RCC 7860 (cell line): ENCODE results near the gene ETFRF1.

Experiments used
- DNase-seq: peaks from one replicate; pipeline ENCODE4 v3.0.0-alpha.2; 2015; ENCODE audit warnings: low spot score
- FAIRE-seq: peaks from 2 replicates; lab custom pipeline; 2012; peaks lifted over from hg19 to GRCh38; lab: Jason Lieb, UNC

ETFRF1 gene

GRCh38 chr12:25195056-25195971 lies at the start of gene ETFRF1, which contains the start of gene DNAI7:
Gene ETFRF1, plus strand, starts transcription at chr12:25195237. Its CDS starts 8,720 bp downstream, at chr12:25203957.
Gene DNAI7, minus strand, starts transcription at chr12:25195160. Its CDS starts 82 bp downstream, at chr12:25195078.
- DNase-seq (peak; percentile 92), FAIRE-seq (peak; percentile 63)

GRCh38 chr12:25146686-25147085 lies 48.4 kb upstream of the ETFRF1 start:
- no peak for DNase-seq

GRCh38 chr12:25151476-25151875 lies 43.6 kb upstream of the ETFRF1 start:
- peak; percentile 62 for FAIRE-seq
- DNase-seq: peak; percentile 79

More at GRCh38 chr12:25146686-25147085, 48.4 kb upstream of the ETFRF1 start:
- no peak for FAIRE-seq

GRCh38 chr12:25152055-25152454 lies 43.0 kb upstream of the ETFRF1 start:
- DNase-seq (no peak), FAIRE-seq (no peak)

- DNase-seq (peak; percentile 23), FAIRE-seq (peak; percentile 66)
Observed at GRCh38 chr12:25155022-25155576, 39.9 kb upstream of the ETFRF1 start.

- no peak for FAIRE-seq
- no peak for DNase-seq
Observed at GRCh38 chr12:25156061-25156460, 39.0 kb upstream of the ETFRF1 start.

GRCh38 chr12:25162866-25163265 lies 32.2 kb upstream of the ETFRF1 start:
- DNase-seq: no peak
- no peak for FAIRE-seq

- no peak for DNase-seq
- no peak for FAIRE-seq
Observed at GRCh38 chr12:25182765-25183164, 12.3 kb upstream of the ETFRF1 start.

- DNase-seq: no peak
- no peak for FAIRE-seq
Observed at GRCh38 chr12:25184132-25184531, 10.9 kb upstream of the ETFRF1 start.

GRCh38 chr12:25186038-25186787 lies 8.8 kb upstream of the ETFRF1 start:
- FAIRE-seq: no peak

GRCh38 chr12:25186788-25187402 lies 8.1 kb upstream of the ETFRF1 start:
- DNase-seq (peak; percentile 14), FAIRE-seq (peak; percentile 85)

More at GRCh38 chr12:25186038-25186787, 8.8 kb upstream of the ETFRF1 start:
- no peak for DNase-seq

GRCh38 chr12:25187781-25188180 lies 7.3 kb upstream of the ETFRF1 start:
- DNase-seq: peak; percentile 76
- peak; percentile 96 for FAIRE-seq

GRCh38 chr12:25189656-25190055 lies 5.4 kb upstream of the ETFRF1 start:
- no peak for DNase-seq
- no peak for FAIRE-seq

- DNase-seq (no peak), FAIRE-seq (no peak)
Observed at GRCh38 chr12:25190793-25191192, 4.2 kb upstream of the ETFRF1 start.

GRCh38 chr12:25194214-25194613 lies 823 bp upstream of the ETFRF1 start:
- FAIRE-seq (no peak), DNase-seq (no peak)

GRCh38 chr12:25194722-25195055 lies 348 bp upstream of the ETFRF1 start:
- FAIRE-seq (no peak), DNase-seq (no peak)

GRCh38 chr12:25197608-25198007 lies 2.6 kb downstream of the ETFRF1 start:
- FAIRE-seq (no peak), DNase-seq (no peak)

- FAIRE-seq (no peak), DNase-seq (peak; percentile 26)
Observed at GRCh38 chr12:25200703-25201102, 5.7 kb downstream of the ETFRF1 start.

GRCh38 chr12:25202137-25202536 lies 7.1 kb downstream of the ETFRF1 start:
- DNase-seq: no peak
- FAIRE-seq: no peak

- no peak for FAIRE-seq
- DNase-seq: no peak
Observed at GRCh38 chr12:25207411-25207810, 12.4 kb downstream of the ETFRF1 start.

- DNase-seq (no peak), FAIRE-seq (no peak)
Observed at GRCh38 chr12:25207846-25208245, 12.8 kb downstream of the ETFRF1 start.
